ENCODE data around the gene SP110. TPM values are rescaled to one million over a fixed set of nuclear protein-coding genes. Genes with fewer than 3 reads are reported as not detected.

The SP110 gene
- total and polyA plus RNA-seq, 2 of the 4 experiments (the other 2 are of a cell fraction) = 9.3 to 10.2 TPM

- Histone ChIP-seq H2BK20ac (ENCODE audit: low read depth, low read length) (no peak overlapping the region), H2AK5ac (ENCODE audit: low read depth, low read length) (no peak overlapping the region), H3K79me1 (ENCODE audit: low read depth in 1 of 2, low read length in 2 of 2) (no peaks in the 10 kb centered on the region), H3K9ac (ENCODE audit: low read depth, low read length) (no peak overlapping the region), H3K23ac (ENCODE audit: low read depth, low read length) (no peak overlapping the region), H4K91ac (ENCODE audit: insufficient read depth, low read depth, low read length) (no peak overlapping the region), H3K18ac (ENCODE audit: low read depth, low read length) (no peak overlapping the region), H2AK9ac (replicated peaks; ENCODE audit: low read depth, low read length, poor library complexity) (no peak overlapping the region), H3K4me1 (ENCODE audit: control insufficient read depth, insufficient read depth, low read length) (no peaks in the 10 kb centered on the region), H3K4ac (ENCODE audit: low read depth, low read length) (no peak overlapping the region), H3K56ac (ENCODE audit: extremely low read depth, insufficient read depth, low read length) (no peak overlapping the region), H3K36me3 (ENCODE audit: control insufficient read depth, insufficient read depth, low read length) (no peaks in the 10 kb centered on the region; the same call in 1 of the 2 replicates), H2AFZ (replicated peaks; ENCODE audit: low read length, poor library complexity) (no peak overlapping the region), H3K4me2 (ENCODE audit: low read depth, low read length) (no peak overlapping the region), H2BK120ac (ENCODE audit: low read depth, low read length) (no peak overlapping the region), H3K9me3 (ENCODE audit: control insufficient read depth, insufficient read depth, low read length) (no peaks in the 10 kb centered on the region), H3K9me1 (ENCODE audit: insufficient read depth, low read length) (peaks cover 7% of the 10 kb centered on the region; the same call in 1 of the 2 replicates), H3K14ac (replicated peaks; ENCODE audit: low read depth, low read length) (no peak overlapping the region), H4K5ac (ENCODE audit: low read depth, low read length) (no peak overlapping the region), H4K20me1 (ENCODE audit: insufficient read depth, low read length) (no peaks in the 10 kb centered on the region), H4K8ac (ENCODE audit: low read depth in 2 of 2, low read length in 2 of 2) (no peak overlapping the region), H3K27me3 (ENCODE audit: control insufficient read depth, insufficient read depth, low read length) (no peaks in the 10 kb centered on the region), H3K4me3 (ENCODE audit: insufficient read depth, low read depth, low read length) (no peak overlapping the region), H2BK5ac (ENCODE audit: low read depth, low read length, poor library complexity, severe bottlenecking) (no peak overlapping the region), H3K27ac (ENCODE audit: insufficient read depth, low read length) (no peak overlapping the region), H2BK15ac (ENCODE audit: low read depth, low read length) (no peak overlapping the region)
- in situ Hi-C loops (cut with MboI; ENCODE audit: low sequenced_read_pairs) (loop anchor here (25.0 kb wide), 1 partner anchor 362 kb away; no protein-coding TSS in a partner anchor), dilution Hi-C loops (cut with HindIII; ENCODE audit: low sequenced_read_pairs, unreplicated experiment) (no loop called here), intact Hi-C loops (cut with micrococcal nuclease) (no loop called here)
- TF ChIP-seq FOS (IDR thresholded peaks at IDR 0.05; ENCODE audit: low read depth, low read length) (no peak), ELK1 (IDR thresholded peaks at IDR 0.05; ENCODE audit: borderline replicate concordance, low read depth, low read length) (no peak), RCOR1 (IDR thresholded peaks at IDR 0.05; ENCODE audit: insufficient replicate concordance, low read length) (no peak), CTCF (conservative IDR thresholded peaks at IDR 0.05; ENCODE audit: low read depth, low read length) (no peak), BHLHE40 (IDR thresholded peaks at IDR 0.05; ENCODE audit: low read depth, low read length) (no peak), CHD1 (IDR thresholded peaks at IDR 0.05; ENCODE audit: low read depth, low read length) (no peak), RFX5 (IDR thresholded peaks at IDR 0.05; ENCODE audit: low read depth, low read length) (no peak), MAFK (IDR thresholded peaks at IDR 0.05; ENCODE audit: low read depth, low read length) (no peak), MAZ (IDR thresholded peaks at IDR 0.05; ENCODE audit: borderline replicate concordance, low read depth, low read length) (no peak), CEBPB (IDR thresholded peaks at IDR 0.05; ENCODE audit: low read depth, low read length) (no peak), MXI1 (IDR thresholded peaks at IDR 0.05; ENCODE audit: borderline replicate concordance, low read depth, low read length) (no peak), USF2 (IDR thresholded peaks at IDR 0.05; ENCODE audit: low read depth, low read length) (no peak), NFE2L2 (IDR thresholded peaks at IDR 0.05; ENCODE audit: low read depth, low read length) (no peak), SMC3 (IDR thresholded peaks at IDR 0.05; ENCODE audit: low read depth, low read length) (no peak), POLR2A (IDR thresholded peaks at IDR 0.05; ENCODE audit: low read depth, low read length) (no peak), RAD21 (IDR thresholded peaks at IDR 0.05; ENCODE audit: low read length) (no peak)
- no TSS peak for BruUV-seq (replicated peaks)
- DNase-seq = no peak
- ATAC-seq (ENCODE audit: low read depth) = no peak
- CTCF ChIA-PET = no interaction called here
- POLR2A ChIA-PET (ENCODE audit: unreplicated experiment) = no interaction called here
- WGBS, 2 experiments (ENCODE audit: extremely low coverage in 2 of 2, insufficient read length in 1 of 2) = 100% methylated on average over 1 of the region's 7 CpGs; no CpG with 5 or more reads in 1 of the 2 experiments
Measured at GRCh38 chr2:230174466-230174865, 45.3 kb downstream of the SP110 start.
